Activated CD8-positive, alpha-beta memory T cell treated with anti-CD3 and anti-CD28 coated beads, Interleukin-2, amount 50 U/mL, for 4 hours (primary cell): Measurements from ENCODE around the gene DSG1.
"Not testable (repeated sequence)": the region's sequence is repeated elsewhere in the genome, so short reads cannot be mapped to it uniquely, and the experiment has no call there.

ENCODE experiments used
- DNase-seq: peaks from one replicate; pipeline ENCODE4 v3.0.0-alpha.2; 2020

DSG1 gene

GRCh38 chr18:31317860-31318259, at the start of gene DSG1:
DSG1 (plus strand) TSS chr18:31318160; CDS start chr18:31318301, 141 bp downstream.
- DNase-seq: no peak

DNA sequence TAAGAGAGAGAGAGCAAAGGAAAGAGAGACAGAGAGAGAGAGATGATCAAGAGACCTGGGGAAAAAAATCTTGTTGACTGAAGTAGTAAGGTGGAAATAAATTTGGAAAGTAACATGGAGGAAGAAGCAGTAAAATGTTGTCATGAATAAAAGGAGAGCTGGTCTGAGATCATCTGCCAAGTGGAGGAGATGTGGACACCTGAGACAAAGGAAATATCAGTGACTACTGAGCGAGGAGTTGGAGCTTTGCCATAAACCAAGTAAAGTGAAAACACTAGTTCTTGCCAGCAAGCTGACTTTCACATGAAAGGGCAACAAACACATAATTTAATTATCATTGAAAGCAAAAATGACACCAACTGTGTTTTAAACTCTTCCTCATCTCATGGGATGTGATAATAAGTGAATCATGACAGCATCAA, 49.0 kb upstream of the DSG1 start:
- DNase-seq: no peak

GRCh38 chr18:31269566-31269965, 48.4 kb upstream of the DSG1 start:
- DNase-seq: no peak

- DNase-seq: no peak
Observed at GRCh38 chr18:31270578-31270977, 47.4 kb upstream of the DSG1 start.

DNA sequence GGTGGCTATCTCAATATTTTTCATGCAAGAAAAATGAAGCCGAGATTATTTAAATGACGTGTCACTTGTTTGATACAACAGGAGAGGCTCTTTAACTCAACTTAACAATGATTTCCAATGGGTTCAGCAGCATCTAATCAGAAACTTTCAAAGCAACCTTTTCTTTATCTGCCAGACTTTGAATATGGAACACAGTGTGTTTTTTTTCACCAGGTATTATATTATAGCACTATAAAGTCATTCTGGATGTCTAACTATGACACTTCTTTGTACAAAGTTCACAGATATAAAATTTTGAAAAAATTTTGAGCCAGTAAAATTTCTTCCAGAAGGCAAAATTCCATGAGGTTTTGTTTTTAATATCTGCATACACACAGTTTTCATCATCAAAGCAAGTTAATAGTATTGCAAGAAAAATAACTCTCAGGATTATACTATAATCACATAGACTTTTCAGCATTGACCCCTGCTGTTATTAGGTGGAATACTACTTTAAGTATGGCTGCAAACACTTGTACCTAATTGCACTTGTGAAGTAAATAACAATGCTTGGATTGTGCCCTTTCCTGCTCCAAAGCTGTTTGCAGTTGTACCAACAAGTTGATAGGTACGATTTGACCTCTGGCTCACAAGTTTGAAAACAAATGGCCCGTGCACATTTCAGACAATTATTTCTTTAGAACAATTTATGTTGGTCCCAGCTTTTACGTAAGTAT, 44.0 kb upstream of the DSG1 start:
- no peak for DNase-seq

DNA sequence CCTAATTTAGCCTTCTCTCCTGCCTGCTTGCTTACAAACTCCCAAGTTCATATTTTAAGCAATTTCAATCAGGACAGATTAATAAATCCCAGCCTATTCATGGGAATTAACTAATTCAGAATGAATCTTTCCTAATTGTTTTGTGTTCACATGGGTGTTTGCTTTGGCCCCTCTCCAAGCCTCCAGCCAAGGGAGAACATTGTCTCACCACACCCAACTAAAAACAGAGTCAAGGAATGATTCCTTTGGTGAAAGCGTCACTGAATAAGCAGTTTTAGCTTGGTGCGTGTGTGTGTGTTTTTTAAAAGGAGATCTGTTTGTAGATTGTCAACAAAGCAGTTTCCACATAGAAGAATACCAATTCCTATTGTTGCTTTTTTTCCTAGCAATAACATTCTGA, 43.0 kb upstream of the DSG1 start:
- no peak for DNase-seq

DNA sequence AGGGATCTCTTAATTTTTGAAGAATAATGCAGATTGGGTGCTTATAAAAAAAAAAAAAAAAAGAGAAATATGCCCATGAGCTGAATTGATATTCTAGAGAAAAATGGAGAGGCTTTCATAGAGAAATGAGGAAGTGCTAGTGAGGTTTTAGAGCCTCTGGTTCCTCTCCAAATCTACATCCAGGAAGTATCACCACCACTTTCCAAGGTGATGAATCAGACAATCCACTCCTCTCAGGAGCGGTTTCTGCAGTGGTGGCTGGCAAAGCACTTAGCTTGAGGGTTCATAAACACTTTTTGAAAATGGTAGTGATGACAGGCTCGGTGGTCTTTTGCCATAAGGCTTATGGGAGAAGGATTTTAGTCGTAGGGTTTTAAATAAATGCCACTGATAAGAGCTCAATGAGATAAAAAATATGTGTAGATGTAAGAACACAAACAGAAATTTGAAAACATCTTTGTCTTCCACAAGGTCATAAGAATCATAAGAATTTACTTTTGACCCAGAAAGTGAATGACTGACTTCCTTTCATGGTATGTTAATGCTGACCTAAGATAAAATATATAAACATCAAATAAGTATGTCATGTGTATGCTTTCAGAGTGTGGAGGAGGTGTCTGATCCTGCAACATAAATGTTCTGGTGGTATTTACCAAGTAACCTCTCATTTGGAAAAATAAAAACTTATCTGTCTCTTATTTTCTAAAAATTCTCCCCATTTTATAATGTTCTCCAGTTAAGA, 42.1 kb upstream of the DSG1 start:
- DNase-seq: no peak

GRCh38 chr18:31278609-31279071, 39.3 kb upstream of the DSG1 start:
- no peak for DNase-seq

GRCh38 chr18:31280502-31280901, 37.5 kb upstream of the DSG1 start:
- no peak for DNase-seq

DNA sequence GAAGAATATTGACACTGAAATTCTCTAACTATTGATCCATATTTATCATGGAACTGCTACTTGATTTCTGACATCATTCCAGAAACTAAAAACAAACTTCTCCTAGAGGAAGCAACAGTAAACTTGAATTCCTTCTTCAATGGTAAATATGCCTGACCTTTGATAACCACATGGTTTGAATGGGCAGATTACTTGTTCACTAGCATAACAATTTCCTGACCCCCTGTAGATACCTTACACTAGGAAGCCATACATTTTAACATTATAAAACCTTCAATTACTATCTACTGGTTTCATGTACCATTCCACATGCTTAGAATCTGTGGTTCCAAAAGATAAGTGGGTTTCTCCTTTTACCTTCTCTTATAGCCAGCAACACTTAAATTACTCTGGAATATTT, 36.5 kb upstream of the DSG1 start:
- DNase-seq: no peak

DNA sequence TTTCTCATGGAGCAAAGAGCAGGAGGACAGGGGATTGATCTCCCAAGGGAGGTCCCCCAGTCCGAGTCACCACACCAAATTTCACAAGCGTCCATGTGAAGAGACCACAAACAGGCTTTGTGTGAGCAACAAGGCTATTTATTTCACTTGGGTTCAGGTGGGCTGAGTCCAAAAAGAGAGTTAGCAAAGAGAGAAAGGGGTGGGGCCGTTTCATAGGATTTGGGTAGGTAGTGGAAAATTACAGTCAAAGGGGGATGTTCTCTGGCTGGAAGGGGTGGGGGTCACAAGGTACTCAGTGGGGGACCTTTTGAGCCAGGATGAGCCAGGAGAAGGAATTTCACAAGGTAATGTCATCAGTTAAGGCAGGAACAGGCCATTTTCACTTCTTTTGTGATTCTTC, 28.5 kb upstream of the DSG1 start:
- DNase-seq: not testable (repeated sequence)

- DNase-seq: no peak
Observed at GRCh38 chr18:31291688-31292087, 26.3 kb upstream of the DSG1 start.

- no peak for DNase-seq
Observed at GRCh38 chr18:31294199-31294747, 23.7 kb upstream of the DSG1 start.

GRCh38 chr18:31297248-31297647, 20.7 kb upstream of the DSG1 start:
- no peak for DNase-seq

GRCh38 chr18:31301201-31301655, 16.7 kb upstream of the DSG1 start:
- no peak for DNase-seq

DNA sequence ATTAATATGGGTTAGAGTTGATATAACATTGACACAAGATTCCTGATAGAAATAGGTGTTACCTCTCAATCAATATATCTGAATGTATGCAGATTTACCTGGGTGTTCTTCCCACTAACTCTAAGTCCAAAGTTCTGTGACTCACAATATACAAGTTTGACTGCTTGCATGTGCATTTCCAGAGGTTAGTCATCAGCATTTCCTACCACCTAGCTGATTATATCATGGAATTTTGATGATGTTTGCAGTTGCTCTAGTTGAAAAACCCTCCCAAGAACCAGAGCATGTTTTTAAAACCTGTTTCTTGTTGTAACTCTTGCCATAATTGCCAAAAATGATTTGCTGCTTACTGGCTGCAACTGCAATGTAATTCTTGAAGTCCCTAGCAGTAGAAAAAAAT, 15.0 kb upstream of the DSG1 start:
- DNase-seq: no peak

DNA sequence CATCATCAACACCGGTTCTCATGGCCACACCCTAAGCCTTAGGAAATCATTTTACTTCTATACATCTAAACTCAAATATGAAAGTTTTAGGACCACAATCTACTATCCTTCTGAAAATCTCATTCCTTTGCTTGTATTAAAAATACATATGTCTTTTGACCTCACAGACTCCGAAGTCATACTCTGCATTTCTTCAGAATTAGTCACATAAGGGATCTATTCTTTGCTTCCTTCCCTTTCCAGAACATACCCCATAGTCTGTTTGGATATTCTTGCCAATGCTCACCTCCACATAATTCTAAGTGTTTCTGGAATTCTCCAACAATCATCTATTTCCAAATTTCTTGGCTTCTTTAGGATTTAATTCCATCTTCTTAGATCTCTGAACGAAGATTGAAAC, 14.2 kb upstream of the DSG1 start:
- no peak for DNase-seq

DNA sequence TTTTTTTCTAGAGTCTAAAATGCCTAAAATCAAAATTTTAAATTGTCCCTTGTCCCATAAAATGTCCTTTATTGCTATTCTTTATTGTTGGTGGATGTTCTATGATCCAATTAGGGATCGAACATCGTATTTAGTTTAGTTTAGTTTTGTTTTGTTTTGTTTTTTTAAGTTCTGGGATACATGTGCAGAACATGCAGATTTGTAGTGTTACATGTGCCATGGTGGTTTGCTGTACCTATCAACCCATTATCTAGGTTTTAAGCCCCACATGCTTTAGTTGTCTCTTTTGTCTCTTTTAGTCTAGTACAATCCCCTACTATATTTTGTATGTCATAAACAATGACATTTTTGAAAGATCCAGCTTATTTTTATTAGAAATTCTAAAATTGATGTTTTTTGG, 8.8 kb upstream of the DSG1 start:
- DNase-seq: no peak

GRCh38 chr18:31316974-31317373, 986 bp upstream of the DSG1 start:
- no peak for DNase-seq

DNA sequence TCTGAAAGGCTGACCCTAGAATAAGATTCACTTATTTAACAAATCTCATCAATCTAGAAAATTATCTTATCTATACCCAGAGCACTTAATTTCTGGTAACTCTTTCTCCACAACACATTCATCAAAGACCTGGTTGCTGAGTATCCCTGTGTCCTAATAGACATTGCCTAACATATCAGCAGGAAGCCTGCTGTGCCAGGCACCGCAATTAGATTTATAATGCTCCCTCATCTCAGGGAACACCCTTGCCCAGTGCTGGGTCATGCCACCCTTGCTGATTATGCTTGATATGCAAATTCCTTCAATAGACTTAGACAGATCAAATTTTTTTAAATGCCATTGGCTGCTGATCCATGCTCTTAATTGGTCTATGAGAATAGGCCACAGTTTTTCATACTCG, 3.8 kb downstream of the DSG1 start:
- DNase-seq: no peak

DNA sequence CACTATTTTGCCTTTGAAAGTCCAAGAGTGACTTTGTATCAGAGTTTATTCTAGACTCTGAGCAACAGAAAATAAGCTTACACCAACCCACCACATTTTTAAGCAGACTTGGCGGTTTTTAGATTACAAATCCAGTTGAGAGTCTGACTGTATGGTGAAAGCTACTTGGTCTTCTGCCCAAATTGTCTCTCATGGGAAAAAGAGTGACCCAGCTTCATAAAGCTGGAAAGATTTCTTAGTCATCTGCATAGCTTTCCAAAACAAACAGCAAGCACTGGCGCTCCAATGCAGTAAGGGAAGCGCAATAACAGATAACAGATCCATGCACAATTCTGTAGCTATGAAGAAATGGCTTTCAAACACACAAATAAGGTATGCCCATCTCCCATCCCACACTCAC, 7.1 kb downstream of the DSG1 start:
- DNase-seq: no peak

GRCh38 chr18:31329787-31330438, 12.0 kb downstream of the DSG1 start:
- DNase-seq: no peak

GRCh38 chr18:31343454-31343853, 25.5 kb downstream of the DSG1 start:
- DNase-seq: no peak

DNA sequence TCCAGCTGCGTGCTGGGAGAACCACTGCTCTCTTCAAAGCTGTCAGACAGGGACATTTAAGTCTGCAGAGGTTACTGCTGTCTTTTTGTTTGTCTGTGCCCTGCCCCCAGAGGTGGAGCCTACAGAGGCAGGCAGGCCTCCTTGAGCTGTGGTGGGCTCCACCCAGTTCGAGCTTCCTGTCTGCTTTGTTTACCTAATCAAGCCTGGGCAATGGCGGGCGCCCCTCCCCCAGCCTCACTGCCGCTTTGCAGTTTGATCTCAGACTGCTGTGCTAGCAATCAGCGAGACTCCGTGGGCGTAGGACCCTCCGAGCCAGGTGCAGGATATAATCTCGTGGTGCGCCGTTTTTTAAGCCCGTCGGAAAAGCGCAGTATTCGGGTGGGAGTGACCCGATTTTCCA, 35.4 kb downstream of the DSG1 start:
- not testable (repeated sequence) for DNase-seq
